GM10248 (cell line): ENCODE measurements around the gene MRGPRX2.

Experiments used
- CTCF ChIA-PET: fragments of 300-600 bp; sonication (Branson Sonifier 250); formaldehyde crosslinking; extraction: SDS; loops from one replicate; lab custom pipeline; 2021; ENCODE audit warnings: antibody characterized with exemption; lab: Yijun Ruan, JAX
- POLR2A ChIA-PET: fragments of 350-650 bp; sonication (Branson Sonifier 250); formaldehyde crosslinking; extraction: SDS; loops from one replicate; lab custom pipeline; 2020; ENCODE audit warnings: antibody characterized with exemption; lab: Yijun Ruan, JAX
- DNase-seq: peaks from one replicate; pipeline ENCODE4 v3.0.0; 2012; ENCODE audit errors: extremely low spot score
- CTCF ChIP-seq: IDR thresholded peaks from 2 replicates; pipeline ENCODE4 v1.5.1; 2012; ENCODE audit warnings: mild to moderate bottlenecking, low read depth; ENCODE audit errors: extremely low read depth, missing control alignments, control extremely low read depth

Gene MRGPRX2

GRCh38 chr11:19027829-19028595 is 32.5 kb downstream of the MRGPRX2 start:
- POLR2A ChIA-PET, result no interaction called here
- CTCF ChIA-PET, result no interaction called here
- DNase-seq, result no peak
- no peak for TF ChIP-seq CTCF

DNA sequence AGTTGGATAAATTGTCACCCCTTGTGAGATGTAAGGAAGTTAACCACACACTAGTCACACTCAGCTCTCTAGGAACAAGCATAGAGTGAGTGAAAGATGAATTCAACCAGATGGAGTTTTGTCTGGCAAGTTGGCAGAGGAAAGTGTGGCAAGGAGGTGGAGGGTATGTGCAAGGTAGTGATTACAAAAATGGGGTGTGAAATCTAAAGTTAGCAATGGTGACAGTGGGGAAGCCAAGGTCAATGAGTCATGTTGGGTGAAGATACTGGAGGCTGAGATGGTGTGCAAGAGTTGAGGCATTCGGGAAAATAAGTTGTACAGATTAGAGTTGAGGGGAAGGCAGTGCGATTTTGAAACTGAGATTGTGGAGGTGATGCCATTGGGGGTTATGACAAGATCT is 33.7 kb downstream of the MRGPRX2 start:
- no peak for TF ChIP-seq CTCF
- no peak for DNase-seq
- ChIA-PET POLR2A (no interaction called here), CTCF (no interaction called here)

GRCh38 chr11:19025481-19026406 is 34.8 kb downstream of the MRGPRX2 start:
- no peak for TF ChIP-seq CTCF
- ChIA-PET CTCF (no interaction called here), POLR2A (no interaction called here)
- DNase-seq, result no peak

- TF ChIP-seq CTCF, result no peak
- ChIA-PET CTCF (no interaction called here), POLR2A (no interaction called here)
- no peak for DNase-seq
These were observed 39.7 kb downstream of the MRGPRX2 start for GRCh38 chr11:19020831-19021230.

DNA sequence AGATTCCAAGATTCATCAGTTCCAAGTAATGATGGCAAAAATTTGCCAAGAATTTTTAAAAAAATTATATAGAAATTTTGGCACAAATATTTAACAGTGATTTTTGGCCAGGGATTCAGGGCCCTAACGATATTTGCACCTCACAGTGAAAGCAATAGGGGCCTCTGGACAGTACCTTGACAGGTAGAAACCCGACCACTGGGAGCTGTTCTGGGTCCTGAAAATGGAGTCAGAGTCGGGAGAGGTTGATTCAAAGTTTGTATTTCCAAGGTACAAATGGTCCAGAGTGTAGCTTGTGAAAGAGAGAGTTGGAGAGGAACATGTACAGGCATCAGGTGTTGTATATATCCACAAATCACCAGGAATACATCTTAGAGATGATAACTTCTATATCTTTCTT is 41.6 kb downstream of the MRGPRX2 start:
- TF ChIP-seq CTCF, result no peak
- DNase-seq, result no peak
- CTCF ChIA-PET, result interaction anchor here (1.3 kb wide), 1 partner anchor 52 kb away, joined by 3 read pairs; no protein-coding TSS in a partner anchor
- POLR2A ChIA-PET, result interaction anchor here (0.6 kb wide), 1 partner anchor 1582 kb away, joined by 5 read pairs; no protein-coding TSS in a partner anchor

DNA sequence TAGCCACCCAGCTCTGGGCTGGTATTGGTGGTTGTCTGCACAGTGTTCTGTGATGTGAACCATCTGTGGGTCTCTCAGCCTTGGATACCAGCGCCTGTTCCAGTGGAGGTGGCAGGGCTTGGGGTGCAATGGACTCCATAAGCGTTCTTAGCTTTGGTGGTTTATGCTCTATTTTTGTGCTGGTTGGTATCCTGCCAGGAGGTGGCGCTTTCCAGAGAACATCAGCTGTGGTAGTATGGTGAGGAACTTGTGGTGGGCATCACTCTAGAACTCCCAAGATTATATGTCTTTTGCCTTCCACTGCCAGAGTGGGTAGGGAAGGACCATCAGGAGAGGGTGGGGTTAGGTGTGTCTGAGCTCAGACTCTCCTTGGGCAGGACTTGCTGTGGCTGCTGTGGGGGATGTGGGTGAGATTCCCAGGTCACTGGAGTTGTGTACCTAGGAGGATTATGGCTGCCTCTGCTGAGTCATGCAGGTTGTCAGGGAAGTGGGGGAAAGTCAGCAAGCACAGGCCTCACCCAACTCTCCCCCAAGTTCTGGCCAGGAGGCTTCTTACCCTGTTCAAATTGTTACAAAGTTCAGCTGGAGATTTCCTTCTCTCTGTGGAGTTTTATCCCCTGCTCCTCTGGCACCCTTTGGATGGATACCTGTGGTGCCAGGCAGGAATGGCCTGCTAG is 47.2 kb downstream of the MRGPRX2 start:
- peak; percentile 13 for TF ChIP-seq CTCF
- ChIA-PET POLR2A (no interaction called here), CTCF (interaction anchor here (1.2 kb wide), 1 partner anchor 9 kb away, joined by 3 read pairs; no protein-coding TSS in a partner anchor)
- no peak for DNase-seq
